IMR-90 (cell line): ENCODE measurements around the gene PNISR. TPM values are rescaled to one million over a fixed set of nuclear protein-coding genes. Genes with fewer than 3 reads are reported as not detected.

Experiments used
- ATAC-seq: fragments of 200-7000 bp; cut with Tn5 transposase; 2 replicates; pipeline ENCODE4 v1.9.1; 2020; ENCODE audit warnings: low read depth, mild to moderate bottlenecking, moderate library complexity
- BruUV-seq: library from RNA; stranded (reverse); fragments of 400-500 nt; replicated peaks from 2 replicates; lab custom pipeline; 2021; lab: Mats Ljungman, UMichigan
- CTCF ChIA-PET: fragments of 300-600 bp; formaldehyde crosslinking; extraction: SDS; loops from one replicate; lab custom pipeline; 2021; ENCODE audit warnings: antibody characterized with exemption; lab: Yijun Ruan, JAX
- POLR2A ChIA-PET: fragments of 300-600 bp; sonication (Branson Sonifier 250); formaldehyde crosslinking; loops from one replicate; lab custom pipeline; 2022; ENCODE audit warnings: antibody characterized with exemption; ENCODE audit not compliant: unreplicated experiment; lab: Charles Lee
- DNase-seq: peaks from one replicate; pipeline ENCODE4 v3.0.0; 2013
- H2AFZ ChIP-seq: replicated peaks from 2 replicates; pipeline ENCODE3; 2013; ENCODE audit warnings: low read length, mild to moderate bottlenecking; ENCODE audit not compliant: poor library complexity
- H2AK5ac ChIP-seq: 2 replicates; pipeline ENCODE4 v1.6.1; 2013; ENCODE audit warnings: low read depth, low read length, inconsistent platforms
- H2AK9ac ChIP-seq: replicated peaks from 2 replicates; pipeline ENCODE3; 2013; ENCODE audit warnings: mild to moderate bottlenecking, low read depth, low read length, moderate library complexity; ENCODE audit not compliant: poor library complexity
- H2BK120ac ChIP-seq: 2 replicates; pipeline ENCODE4 v1.6.1; 2013; ENCODE audit warnings: low read depth, low read length, inconsistent platforms
- H2BK15ac ChIP-seq: 3 replicates; pipeline ENCODE4 v1.6.1; 2013; ENCODE audit warnings: low read depth, low read length, inconsistent platforms
- H2BK20ac ChIP-seq: 2 replicates; pipeline ENCODE4 v1.6.1; 2013; ENCODE audit warnings: low read depth, mild to moderate bottlenecking, inconsistent platforms, low read length, moderate library complexity
- H2BK5ac ChIP-seq: 2 replicates; pipeline ENCODE4 v1.6.1; 2013; ENCODE audit warnings: mild to moderate bottlenecking, low read depth, low read length, inconsistent platforms; ENCODE audit not compliant: poor library complexity, severe bottlenecking
- H3K14ac ChIP-seq: replicated peaks from 2 replicates; pipeline ENCODE4 v1.6.1; 2013; ENCODE audit warnings: low read depth, low read length, inconsistent platforms
- H3K18ac ChIP-seq: 2 replicates; pipeline ENCODE4 v1.6.1; 2013; ENCODE audit warnings: low read depth, low read length, control low read depth
- H3K23ac ChIP-seq: 2 replicates; pipeline ENCODE4 v1.6.1; 2013; ENCODE audit warnings: low read depth, low read length, inconsistent platforms
- H3K27ac ChIP-seq: 2 replicates; pipeline ENCODE4 v1.5.1; 2013; ENCODE audit warnings: mild to moderate bottlenecking, control low read depth, low read length; ENCODE audit not compliant: insufficient read depth
- H3K27me3 ChIP-seq: 2 replicates; pipeline ENCODE4 v1.6.1; 2013; ENCODE audit warnings: low read length; ENCODE audit not compliant: control insufficient read depth, insufficient read depth
- H3K36me3 ChIP-seq: 2 replicates; pipeline ENCODE4 v1.6.1; 2013; ENCODE audit warnings: low read length, mixed read lengths; ENCODE audit not compliant: control insufficient read depth, insufficient read depth
- H3K4ac ChIP-seq: 2 replicates; pipeline ENCODE4 v1.6.1; 2013; ENCODE audit warnings: low read depth, low read length, inconsistent platforms
- H3K4me1 ChIP-seq: 2 replicates; pipeline ENCODE4 v1.6.1; 2013; ENCODE audit warnings: low read length, mixed read lengths; ENCODE audit not compliant: control insufficient read depth, insufficient read depth
- H3K4me2 ChIP-seq: 2 replicates; pipeline ENCODE4 v1.6.1; 2013; ENCODE audit warnings: low read depth, mild to moderate bottlenecking, control low read depth, low read length, moderate library complexity
- H3K4me3 ChIP-seq: 2 replicates; pipeline ENCODE4 v1.5.1; 2013; ENCODE audit warnings: low read depth, mild to moderate bottlenecking, control low read depth, low read length, moderate library complexity; ENCODE audit not compliant: insufficient read depth
- H3K56ac ChIP-seq: 2 replicates; pipeline ENCODE4 v1.6.1; 2013; ENCODE audit warnings: low read length, inconsistent platforms; ENCODE audit not compliant: insufficient read depth; ENCODE audit errors: extremely low read depth
- H3K79me1 ChIP-seq, 2 experiments: 2 replicates each; pipeline ENCODE4 v1.6.1; 2013; ENCODE audit warnings: low read length in 2 of 2, inconsistent platforms in 1 of 2, low read depth in 1 of 2
- H3K9ac ChIP-seq: 2 replicates; pipeline ENCODE4 v1.6.1; 2013; ENCODE audit warnings: low read depth, low read length, control low read depth
- H3K9me1 ChIP-seq: 2 replicates; pipeline ENCODE4 v1.6.1; 2013; ENCODE audit warnings: low read length, inconsistent platforms; ENCODE audit not compliant: insufficient read depth
- H3K9me3 ChIP-seq: 2 replicates; pipeline ENCODE4 v1.6.1; 2013; ENCODE audit warnings: low read length; ENCODE audit not compliant: control insufficient read depth, insufficient read depth
- H4K20me1 ChIP-seq: 2 replicates; pipeline ENCODE4 v1.6.1; 2013; ENCODE audit warnings: low read length, inconsistent platforms; ENCODE audit not compliant: insufficient read depth
- H4K5ac ChIP-seq: 2 replicates; pipeline ENCODE4 v1.6.1; 2013; ENCODE audit warnings: mild to moderate bottlenecking, low read depth, low read length, control low read depth
- H4K8ac ChIP-seq, 2 experiments: 2 replicates each; pipeline ENCODE4 v1.6.1; 2013; ENCODE audit warnings: low read depth in 2 of 2, low read length in 2 of 2, control low read depth in 1 of 2, inconsistent platforms in 1 of 2
- H4K91ac ChIP-seq: 2 replicates; pipeline ENCODE4 v1.6.1; 2013; ENCODE audit warnings: low read depth, low read length, inconsistent platforms; ENCODE audit not compliant: insufficient read depth
- CHD1 ChIP-seq: IDR thresholded peaks from 2 replicates; pipeline ENCODE4 v1.6.1; 2012; ENCODE audit warnings: low read depth, low read length, improper control_type of control experiment
- ELK1 ChIP-seq: fragments of 150-350 bp; IDR thresholded peaks from 2 replicates; pipeline ENCODE4 v1.6.1; 2016; ENCODE audit warnings: low read depth, mild to moderate bottlenecking, low read length, moderate library complexity, borderline replicate concordance
- POLR2A ChIP-seq: IDR thresholded peaks from 2 replicates; pipeline ENCODE4 v1.6.1; 2012; ENCODE audit warnings: mild to moderate bottlenecking, low read depth, low read length
- WGBS, 2 experiments: methylation state at CpG; one replicate each; pipeline versions ENCODE4 v1.1.5 to v1.1.7; 2013; ENCODE audit warnings: missing lambda C conversion rate in 2 of 2; ENCODE audit not compliant: insufficient read length in 1 of 2; ENCODE audit errors: extremely low coverage in 2 of 2; 5-methylcytosine and 5-hydroxymethylcytosine counted together
- dilution Hi-C: fragments of 300-500 bp; cut with HindIII; formaldehyde crosslinking; loops from one replicate; pipeline ENCODE4 v1.14.3; 2018; ENCODE audit warnings: low sequenced_read_pairs; ENCODE audit not compliant: unreplicated experiment
- in situ Hi-C: fragments of 300-500 bp; cut with MboI; formaldehyde crosslinking; loops from 3 replicates; pipeline ENCODE4 v1.14.3; 2019; ENCODE audit warnings: low sequenced_read_pairs, inconsistent platforms, mixed read lengths
- intact Hi-C: fragments of 100-400 bp; cut with micrococcal nuclease; formaldehyde crosslinking; loops from 2 replicates; pipeline ENCODE4 v1.10.0; 2022
- polyA plus RNA-seq, 3 experiments: library from polyadenylated mRNA; depleted of rRNA; stranded (reverse); fragments of >200 nt; gene quantifications; 2 replicates each; pipeline ENCODE4 v1.2.3, GENCODE V29; 2012; ENCODE audit warnings: low replicate concordance in 1 of 3
- total RNA-seq: library from RNA; depleted of rRNA; stranded (reverse); fragments of >200 nt; gene quantifications from 2 replicates; pipeline ENCODE4 v1.2.3, GENCODE V29; 2012

The PNISR gene
- total and polyA plus RNA-seq, 2 of the 4 experiments (the other 2 are of a cell fraction): 44.5 to 46.2 TPM

- no TSS peak for BruUV-seq
- Histone ChIP-seq H3K18ac (no peak overlapping the region), H3K4me3 (no peak overlapping the region), H3K9ac (no peak overlapping the region), H3K27ac (no peak overlapping the region), H4K8ac (no peak overlapping the region), H2AFZ (no peak overlapping the region), H2BK120ac (no peak overlapping the region), H2AK9ac (no peak overlapping the region), H4K5ac (no peak overlapping the region), H3K27me3 (no peaks in the 10 kb centered on the region), H4K91ac (no peak overlapping the region), H3K4ac (no peak overlapping the region), H3K9me1 (no peaks in the 10 kb centered on the region; the same call in 1 of the 2 replicates), H2BK15ac (no peak overlapping the region), H3K56ac (no peak overlapping the region), H2BK20ac (no peak overlapping the region), H3K4me1 (no peaks in the 10 kb centered on the region), H2AK5ac (no peak overlapping the region), H3K9me3 (no peaks in the 10 kb centered on the region), H4K20me1 (peaks cover 47% of the 10 kb centered on the region), H3K23ac (no peak overlapping the region), H3K36me3 (peaks cover 6% of the 10 kb centered on the region), H2BK5ac (no peak overlapping the region), H3K79me1 (peaks cover 6 to 38% of the 10 kb centered on the region in 2 experiments), H3K4me2 (no peak overlapping the region), H3K14ac (no peak overlapping the region)
- ATAC-seq (no peak), DNase-seq (no peak)
- intact Hi-C loops: no loop called here
- in situ Hi-C loops: no loop called here
- no CpG with 5 or more reads among the region's 9 CpGs for WGBS, 2 experiments
- TF ChIP-seq ELK1 (no peak), CHD1 (no peak), POLR2A (no peak)
- dilution Hi-C loops: no loop called here
- POLR2A ChIA-PET: no interaction called here
- CTCF ChIA-PET: no interaction called here
Measured at GRCh38 chr6:99416892-99417767, 8.0 kb downstream of the PNISR start.
